ENCODE data around the gene PACS1. TPM values are rescaled to one million over a fixed set of nuclear protein-coding genes. Genes with fewer than 3 reads are reported as not detected.

PACS1 gene
- total RNA-seq, 1 experiment from 2014 or later, result 33.5 TPM

DNA sequence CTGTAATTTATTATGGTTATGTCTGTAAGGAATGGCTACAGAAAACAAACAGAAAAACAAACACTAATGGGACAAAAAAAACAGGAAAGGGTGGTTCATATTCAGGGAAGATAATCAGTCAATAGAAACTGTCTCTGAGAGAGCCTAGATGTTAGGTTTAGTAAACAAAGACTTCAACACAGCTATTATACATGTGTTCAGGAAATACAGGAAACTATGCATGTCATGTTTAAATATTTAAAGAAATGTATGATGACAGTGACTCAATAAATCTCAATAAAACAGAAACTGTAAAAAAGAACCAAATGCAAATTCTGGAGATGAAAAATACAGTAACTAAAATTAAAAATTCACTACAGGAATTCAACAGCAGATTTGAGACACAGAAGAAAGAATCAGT lies 76.0 kb downstream of the PACS1 start:
- H3K36me3 Mint-ChIP-seq (ENCODE audit: insufficient read depth, unreplicated experiment), result no peaks in the 10 kb centered on the region
- H3K9me3 Mint-ChIP-seq (ENCODE audit: unreplicated experiment), result peaks cover 7% of the 10 kb centered on the region
- intact Hi-C loops (cut with micrococcal nuclease), result no loop called here
- H3K27ac Mint-ChIP-seq (ENCODE audit: low read depth, unreplicated experiment), result no peak overlapping the region
- POLR2A ChIA-PET, result no interaction called here
- H3K4me1 Mint-ChIP-seq (ENCODE audit: insufficient read depth, unreplicated experiment), result peaks cover 9% of the 10 kb centered on the region
- TF ChIP-seq CTCF (IDR thresholded peaks at IDR 0.05; ENCODE audit: unreplicated experiment), result no peak
- BruUV-seq (replicated peaks), result no TSS peak
- no peaks in the 10 kb centered on the region for H3K27me3 Mint-ChIP-seq (ENCODE audit: insufficient read depth, unreplicated experiment)
- CTCF ChIA-PET, result interaction anchor here (0.6 kb wide), 1 partner anchor 788 kb away, joined by 3 read pairs; no protein-coding TSS in a partner anchor
- H3K4me3 Mint-ChIP-seq (ENCODE audit: unreplicated experiment), result no peak overlapping the region
- no peak for DNase-seq (ENCODE audit: unreplicated experiment)

GRCh38 chr11:66146940-66147339 lies 76.9 kb downstream of the PACS1 start:
- ChIA-PET POLR2A (interaction anchor here (1.7 kb wide), 1 partner anchor 76 kb away, joined by 5 read pairs; the partner anchor contains the start of gene PACS1), CTCF (no interaction called here)
- no TSS peak for BruUV-seq (replicated peaks)
- H3K4me1 Mint-ChIP-seq (ENCODE audit: insufficient read depth, unreplicated experiment), result peaks cover 9% of the 10 kb centered on the region
- no peak for TF ChIP-seq CTCF (IDR thresholded peaks at IDR 0.05; ENCODE audit: unreplicated experiment)
- H3K27me3 Mint-ChIP-seq (ENCODE audit: insufficient read depth, unreplicated experiment), result no peaks in the 10 kb centered on the region
- H3K27ac Mint-ChIP-seq (ENCODE audit: low read depth, unreplicated experiment), result no peak overlapping the region
- intact Hi-C loops (cut with micrococcal nuclease), result no loop called here
- no peaks in the 10 kb centered on the region for H3K36me3 Mint-ChIP-seq (ENCODE audit: insufficient read depth, unreplicated experiment)
- H3K4me3 Mint-ChIP-seq (ENCODE audit: unreplicated experiment), result no peak overlapping the region
- no peak for DNase-seq (ENCODE audit: unreplicated experiment)
- peaks cover 7% of the 10 kb centered on the region for H3K9me3 Mint-ChIP-seq (ENCODE audit: unreplicated experiment)

- Mint-ChIP-seq H3K27ac (ENCODE audit: low read depth, unreplicated experiment) (no peak overlapping the region), H3K4me1 (ENCODE audit: insufficient read depth, unreplicated experiment) (no peaks in the 10 kb centered on the region), H3K27me3 (ENCODE audit: insufficient read depth, unreplicated experiment) (no peaks in the 10 kb centered on the region), H3K4me3 (ENCODE audit: unreplicated experiment) (no peak overlapping the region), H3K36me3 (ENCODE audit: insufficient read depth, unreplicated experiment) (no peaks in the 10 kb centered on the region), H3K9me3 (ENCODE audit: unreplicated experiment) (peaks cover 7% of the 10 kb centered on the region)
- ChIA-PET POLR2A (no interaction called here), CTCF (interaction anchor here (0.6 to 0.7 kb wide), 2 partner anchors 15 to 265 kb away, joined by 4 read pairs; no protein-coding TSS in a partner anchor)
- intact Hi-C loops (cut with micrococcal nuclease), result no loop called here
- no TSS peak for BruUV-seq (replicated peaks)
- TF ChIP-seq CTCF (IDR thresholded peaks at IDR 0.05; ENCODE audit: unreplicated experiment), result no peak
- DNase-seq (ENCODE audit: unreplicated experiment), result no peak
Measured at GRCh38 chr11:66150140-66150539, 80.1 kb downstream of the PACS1 start.

DNA sequence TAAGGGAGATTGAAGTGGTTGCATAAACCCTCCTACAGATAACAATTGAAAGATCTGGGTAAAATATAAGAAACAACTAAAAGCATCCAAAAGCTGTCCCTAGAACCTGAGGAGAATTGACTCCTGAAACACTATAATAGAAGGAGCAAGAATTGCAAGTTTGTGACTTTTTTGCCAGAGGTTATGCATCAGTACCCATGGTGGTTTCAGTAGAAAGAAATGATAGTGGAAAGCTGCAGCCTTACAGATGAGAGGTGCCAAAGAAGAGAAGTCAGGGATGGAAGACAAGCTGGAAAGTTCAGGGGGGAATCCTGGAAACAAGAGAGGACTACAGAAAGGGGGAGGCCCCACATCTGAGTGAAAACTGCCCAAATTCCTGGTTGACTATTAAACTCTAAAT lies 80.7 kb downstream of the PACS1 start:
- intact Hi-C loops (cut with micrococcal nuclease), result no loop called here
- H3K36me3 Mint-ChIP-seq (ENCODE audit: insufficient read depth, unreplicated experiment), result no peaks in the 10 kb centered on the region
- no TSS peak for BruUV-seq (replicated peaks)
- DNase-seq (ENCODE audit: unreplicated experiment), result no peak
- H3K27ac Mint-ChIP-seq (ENCODE audit: low read depth, unreplicated experiment), result peak overlapping the region; percentile 46
- TF ChIP-seq CTCF (IDR thresholded peaks at IDR 0.05; ENCODE audit: unreplicated experiment), result no peak
- H3K4me1 Mint-ChIP-seq (ENCODE audit: insufficient read depth, unreplicated experiment), result no peaks in the 10 kb centered on the region
- no peaks in the 10 kb centered on the region for H3K27me3 Mint-ChIP-seq (ENCODE audit: insufficient read depth, unreplicated experiment)
- H3K9me3 Mint-ChIP-seq (ENCODE audit: unreplicated experiment), result peaks cover 7% of the 10 kb centered on the region
- POLR2A ChIA-PET, result interaction anchor here (0.6 kb wide), 1 partner anchor 24 kb away, joined by 4 read pairs; no protein-coding TSS in a partner anchor
- H3K4me3 Mint-ChIP-seq (ENCODE audit: unreplicated experiment), result no peak overlapping the region
- CTCF ChIA-PET, result interaction anchor here (0.6 to 1.2 kb wide), 3 partner anchors 72 to 193 kb away, joined by 3 to 4 read pairs (median 3); no protein-coding TSS in a partner anchor

Measured in MCF 10A (cell line).